GM19467 (cell line): Measurements from ENCODE around the gene CMIP.
A peak's percentile ranks its signal among the peaks of the same experiment; 100 is the strongest.
"Not testable (repeated sequence)": the region's sequence is repeated elsewhere in the genome, so short reads cannot be mapped to it uniquely, and the experiment has no call there.

Source experiments
- ATAC-seq: cut with Tn5 transposase; IDR thresholded peaks from one replicate; pipeline ENCODE4 v1.9.1; 2021; ENCODE audit warnings: mild to moderate bottlenecking, moderate library complexity; ENCODE audit not compliant: unreplicated experiment

Gene CMIP

GRCh38 chr16:81730090-81731051, 285.8 kb downstream of the CMIP start:
- ATAC-seq = peak; percentile 73

GRCh38 chr16:81731649-81732048, 287.0 kb downstream of the CMIP start:
- ATAC-seq = no peak

- no peak for ATAC-seq
These were observed 288.1 kb downstream of the CMIP start for GRCh38 chr16:81732699-81733098.

- ATAC-seq = no peak
These were observed 288.7 kb downstream of the CMIP start for GRCh38 chr16:81733295-81733694.

GRCh38 chr16:81734632-81735434, 290.2 kb downstream of the CMIP start:
- ATAC-seq = no peak

GRCh38 chr16:81737885-81738536, 293.4 kb downstream of the CMIP start:
- ATAC-seq = peak; percentile 51

- peak; percentile 34 for ATAC-seq
These were observed 294.3 kb downstream of the CMIP start for GRCh38 chr16:81738783-81739496.

GRCh38 chr16:81739503-81739902, 294.9 kb downstream of the CMIP start:
- ATAC-seq = no peak

- no peak for ATAC-seq
These were observed 295.6 kb downstream of the CMIP start for GRCh38 chr16:81740169-81740568.

GRCh38 chr16:81741430-81741770, 296.8 kb downstream of the CMIP start:
- not testable (repeated sequence) for ATAC-seq

GRCh38 chr16:81744385-81744784, 299.8 kb downstream of the CMIP start:
- no peak for ATAC-seq

GRCh38 chr16:81744911-81745310, 300.3 kb downstream of the CMIP start:
- no peak for ATAC-seq

- peak; percentile 58 for ATAC-seq
These were observed 301.3 kb downstream of the CMIP start for GRCh38 chr16:81745704-81746558.

- ATAC-seq = no peak
These were observed 302.0 kb downstream of the CMIP start for GRCh38 chr16:81746566-81746965.

GRCh38 chr16:81748476-81749198, 304.0 kb downstream of the CMIP start:
- no peak for ATAC-seq

- ATAC-seq = peak; percentile 88
These were observed 307.7 kb downstream of the CMIP start for GRCh38 chr16:81752225-81752875.

- ATAC-seq = no peak
These were observed 308.2 kb downstream of the CMIP start for GRCh38 chr16:81752876-81753227.

- ATAC-seq = no peak
These were observed 310.2 kb downstream of the CMIP start for GRCh38 chr16:81754858-81755257.
